ENCODE measurements around the gene MTX3.

MTX3 gene, protein sequence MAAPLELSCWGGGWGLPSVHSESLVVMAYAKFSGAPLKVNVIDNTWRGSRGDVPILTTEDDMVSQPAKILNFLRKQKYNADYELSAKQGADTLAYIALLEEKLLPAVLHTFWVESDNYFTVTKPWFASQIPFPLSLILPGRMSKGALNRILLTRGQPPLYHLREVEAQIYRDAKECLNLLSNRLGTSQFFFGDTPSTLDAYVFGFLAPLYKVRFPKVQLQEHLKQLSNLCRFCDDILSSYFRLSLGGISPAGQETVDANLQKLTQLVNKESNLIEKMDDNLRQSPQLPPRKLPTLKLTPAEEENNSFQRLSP

DNA sequence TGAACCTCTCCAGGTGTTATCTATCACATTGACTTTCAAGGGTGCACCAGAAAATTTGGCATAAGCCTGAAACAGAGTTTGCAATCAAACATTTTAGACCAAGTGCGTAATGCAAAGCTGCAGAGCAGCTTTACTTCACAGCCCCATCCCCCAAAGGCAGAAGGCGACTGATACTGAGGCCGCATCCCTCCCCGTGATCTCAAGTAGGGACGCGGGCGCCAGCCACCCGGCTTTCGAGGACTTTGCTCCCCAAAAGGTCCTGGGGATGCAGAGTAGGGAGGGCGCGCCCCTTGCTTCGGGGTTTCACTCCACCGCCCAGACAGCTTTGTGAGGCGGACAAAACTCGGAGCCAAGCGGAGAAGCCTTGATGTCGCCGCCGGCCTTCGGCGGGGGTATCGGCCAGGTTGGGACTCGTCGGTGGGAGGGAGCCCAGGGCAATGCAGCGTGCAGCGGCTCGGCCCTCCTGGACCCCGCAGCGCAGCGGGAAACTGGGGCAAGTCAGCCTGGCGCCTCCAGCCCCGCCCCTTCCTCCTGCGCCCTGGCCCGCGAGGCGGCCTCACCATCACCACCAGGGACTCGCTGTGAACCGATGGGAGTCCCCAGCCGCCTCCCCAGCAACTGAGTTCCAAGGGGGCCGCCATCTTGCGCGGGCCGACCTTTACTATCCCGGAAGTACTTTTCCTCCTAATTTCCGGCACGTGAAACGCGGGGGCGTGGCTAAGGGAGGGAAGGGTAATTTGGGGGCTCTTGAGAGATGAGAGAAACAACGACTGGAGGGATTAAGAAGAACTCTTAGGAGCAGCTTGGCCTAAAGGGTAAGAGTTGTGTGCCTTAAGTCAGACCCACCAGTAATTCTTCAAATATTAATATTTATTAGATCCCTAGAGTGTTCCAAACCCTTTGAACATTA, at the start of gene MTX3:
TSS of gene MTX3 (minus strand) at position 665 of the 910 bp plus-strand sequence. CDS start at position 641, 24 bp downstream.
- peak; percentile 94 for DNase-seq

DNA sequence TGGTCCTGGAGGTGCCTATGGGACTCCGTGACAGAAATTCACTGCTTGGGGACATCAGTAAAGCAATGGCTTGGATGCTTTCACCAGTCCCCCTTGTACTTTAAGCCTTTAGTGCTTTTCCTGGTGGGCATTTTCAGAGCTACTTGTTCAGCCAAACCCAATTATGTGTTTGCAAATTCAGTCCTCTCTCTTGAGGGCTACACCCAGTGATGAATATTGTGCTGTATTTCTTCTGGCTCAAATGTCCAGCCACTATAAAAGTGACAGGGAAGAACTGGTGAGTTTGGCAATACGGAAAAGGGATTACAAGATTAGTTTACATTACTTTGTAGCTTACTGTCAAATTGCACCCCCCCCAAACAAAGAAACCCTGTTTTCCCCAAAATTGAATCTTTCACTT, 48.6 kb upstream of the MTX3 start:
- no peak for DNase-seq

DNA sequence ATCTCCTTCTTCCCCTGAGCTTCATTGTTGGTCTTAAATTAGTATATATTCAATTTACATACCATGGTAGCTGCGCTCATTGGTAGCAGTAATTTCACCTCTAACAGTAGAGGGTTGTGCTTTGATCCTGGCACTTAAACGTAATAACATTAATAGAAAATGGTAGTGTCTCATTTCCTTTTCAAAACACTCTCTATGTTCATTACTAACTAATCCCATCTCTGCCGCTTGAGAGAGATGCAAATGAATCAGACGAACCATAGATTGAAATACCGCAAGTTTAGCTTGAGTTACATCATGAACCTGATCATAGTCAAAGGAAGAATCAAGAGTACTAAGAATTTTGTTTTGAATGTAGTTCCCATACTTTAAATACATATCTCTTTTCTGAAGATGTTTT, 46.3 kb upstream of the MTX3 start:
- DNase-seq, result no peak

DNA sequence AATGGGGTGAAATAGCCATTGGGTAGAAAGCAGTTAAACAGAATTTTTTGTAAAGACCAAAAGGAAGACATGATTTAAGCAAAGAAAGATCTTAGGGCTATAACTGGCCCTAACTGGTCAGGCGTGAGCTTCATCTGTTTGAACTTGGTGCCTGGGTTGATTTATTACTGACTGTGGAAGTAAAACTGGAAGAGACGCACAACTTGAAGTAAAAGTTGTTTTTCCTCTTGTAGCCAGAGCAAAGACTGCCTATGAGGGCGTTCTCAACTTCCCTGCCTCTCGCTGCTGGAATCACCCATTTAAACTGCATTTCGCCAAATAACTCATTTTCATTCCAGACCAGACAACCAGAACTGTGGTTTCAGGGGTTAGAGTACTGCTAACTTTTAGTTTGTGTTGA, 45.6 kb upstream of the MTX3 start:
- no peak for DNase-seq

DNA sequence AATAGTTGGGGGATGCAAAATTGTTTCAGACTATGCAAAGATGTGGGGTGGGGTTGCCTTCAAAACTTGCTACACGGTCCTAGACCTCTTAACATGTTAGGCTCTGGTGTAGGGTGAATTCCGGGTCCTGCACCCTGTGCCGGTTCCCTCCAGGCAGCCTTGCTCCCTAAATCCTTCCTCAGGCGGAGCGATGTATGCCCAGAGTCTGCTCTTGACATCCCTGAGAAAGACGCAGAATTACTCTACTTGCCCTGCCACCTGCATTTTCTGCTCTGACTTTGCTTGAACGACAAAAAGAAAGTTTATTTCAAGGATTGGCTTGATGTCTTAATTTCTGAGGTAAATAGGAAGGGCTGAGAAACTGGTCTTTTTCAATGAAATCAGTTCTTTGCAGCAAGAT, 44.8 kb upstream of the MTX3 start:
- DNase-seq, result no peak

DNA sequence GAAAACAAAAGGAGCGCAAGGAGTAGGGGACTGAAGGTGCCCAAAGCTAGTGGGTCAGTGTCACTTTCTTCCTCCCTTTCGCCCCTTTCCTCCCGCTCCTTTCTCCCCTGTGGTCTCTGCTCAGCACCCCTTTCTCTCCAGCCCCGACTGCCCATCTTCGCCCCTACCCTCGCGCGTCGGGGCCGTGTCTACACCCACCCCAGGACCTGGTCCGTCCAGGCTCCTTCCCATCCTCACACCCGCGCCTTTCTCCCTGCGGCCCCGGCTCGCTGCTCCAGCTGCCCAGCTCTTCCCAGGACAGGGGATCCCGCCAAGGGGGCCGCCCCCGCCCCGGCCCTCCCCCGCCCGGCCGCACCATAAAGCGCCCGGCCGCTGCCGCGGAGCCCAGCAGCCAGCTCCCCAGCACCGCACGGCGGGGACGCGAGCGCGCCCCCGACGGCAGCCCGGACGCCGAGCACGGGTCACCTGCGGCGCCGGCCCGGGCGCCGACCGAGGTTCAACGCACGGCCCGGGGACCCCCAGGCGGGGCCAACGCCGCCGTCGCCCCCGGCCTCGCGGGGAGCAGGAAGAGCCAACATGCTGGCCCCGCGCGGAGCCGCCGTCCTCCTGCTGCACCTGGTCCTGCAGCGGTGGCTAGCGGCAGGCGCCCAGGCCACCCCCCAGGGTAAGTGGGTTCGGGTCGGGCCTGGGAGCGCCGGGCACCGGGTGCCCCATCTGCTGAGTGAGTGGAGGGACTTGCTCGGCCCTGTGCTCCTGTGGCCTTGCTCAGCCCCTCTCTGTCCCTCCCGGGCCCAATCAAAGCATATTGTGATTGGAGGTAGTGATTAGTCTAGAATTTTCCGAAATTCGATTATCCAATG, 44.1 kb upstream of the MTX3 start, which contains the start of gene THBS4:
TSS of gene THBS4 (plus strand) at position 387 of the 860 bp plus-strand sequence. CDS start at position 577, 190 bp downstream.
- peak; percentile 50 for DNase-seq

DNA sequence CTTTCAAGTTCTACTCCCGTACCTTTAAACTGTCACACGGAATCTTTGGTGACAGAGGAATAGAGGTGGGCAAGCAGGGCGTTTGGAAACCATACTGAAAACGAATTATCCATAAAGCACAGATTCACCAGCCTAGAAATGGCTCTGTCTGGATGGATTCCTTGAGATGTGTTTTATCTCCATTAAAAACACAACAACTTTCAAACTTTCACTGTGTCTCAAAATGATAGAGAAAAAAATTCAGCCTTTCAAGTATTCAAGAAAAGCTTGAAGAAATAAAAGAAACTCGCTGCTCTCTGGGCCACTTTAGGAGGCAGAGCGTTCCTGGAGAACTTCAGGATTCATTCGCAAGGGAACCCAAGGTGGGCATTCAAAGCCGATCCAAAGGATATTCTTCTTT, 43.5 kb upstream of the MTX3 start:
- no peak for DNase-seq

DNA sequence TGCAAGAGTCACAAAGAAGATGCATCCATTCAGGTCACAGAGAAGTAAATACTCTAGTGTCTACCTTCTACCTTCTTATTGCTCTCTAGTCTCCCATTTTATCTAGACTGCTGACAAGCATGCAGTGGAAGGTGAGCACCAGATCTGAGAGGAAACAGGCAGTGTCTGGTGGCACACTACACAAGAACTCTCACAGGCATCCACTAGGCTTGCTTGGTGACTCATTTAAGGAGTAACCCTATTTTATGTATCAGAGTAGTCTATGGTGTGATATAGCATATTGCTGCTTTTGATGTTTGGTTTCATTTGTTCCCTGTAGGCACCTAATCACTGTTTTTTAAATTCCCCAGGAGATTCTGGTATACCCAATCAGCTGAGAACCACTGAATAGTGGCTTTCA, 42.5 kb upstream of the MTX3 start:
- DNase-seq, result no peak

DNA sequence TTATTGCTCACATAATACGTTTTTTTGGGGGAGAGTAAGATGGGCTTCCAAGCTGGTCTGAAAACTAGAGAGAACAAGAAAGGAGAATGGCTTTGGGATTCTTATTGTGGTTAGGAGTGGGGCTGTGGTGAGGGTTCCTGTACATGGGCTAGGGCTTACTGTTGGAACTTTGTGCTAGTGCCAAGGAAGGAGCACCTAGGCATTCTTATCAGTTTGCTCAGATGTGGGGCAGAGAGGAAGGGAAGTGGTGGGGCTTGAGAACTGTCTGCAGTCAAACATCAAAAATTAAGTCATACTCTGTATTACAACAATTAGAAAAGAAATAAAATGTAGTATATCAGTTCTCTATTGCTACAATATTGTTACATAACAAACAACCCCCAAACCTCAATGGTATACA, 40.0 kb upstream of the MTX3 start:
- no peak for DNase-seq

DNA sequence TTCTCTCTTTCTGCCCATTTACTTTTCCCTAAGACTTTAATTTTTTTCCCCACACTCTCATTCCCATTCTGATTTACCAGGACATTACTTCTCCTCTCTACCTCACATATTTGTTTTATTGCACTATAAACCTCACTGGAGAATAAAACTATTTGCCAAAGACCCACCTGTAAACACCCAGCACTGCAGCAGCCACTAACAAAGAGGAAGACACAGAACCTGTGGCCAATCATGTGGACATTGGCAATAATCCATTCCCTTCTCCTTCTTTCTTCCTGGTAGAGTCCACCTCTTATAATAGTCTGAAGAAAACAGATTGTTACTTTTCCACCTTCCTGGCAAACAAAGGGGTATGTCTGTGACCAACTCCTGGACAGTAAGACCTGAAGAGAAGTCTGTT, 35.8 kb upstream of the MTX3 start:
- no peak for DNase-seq

DNA sequence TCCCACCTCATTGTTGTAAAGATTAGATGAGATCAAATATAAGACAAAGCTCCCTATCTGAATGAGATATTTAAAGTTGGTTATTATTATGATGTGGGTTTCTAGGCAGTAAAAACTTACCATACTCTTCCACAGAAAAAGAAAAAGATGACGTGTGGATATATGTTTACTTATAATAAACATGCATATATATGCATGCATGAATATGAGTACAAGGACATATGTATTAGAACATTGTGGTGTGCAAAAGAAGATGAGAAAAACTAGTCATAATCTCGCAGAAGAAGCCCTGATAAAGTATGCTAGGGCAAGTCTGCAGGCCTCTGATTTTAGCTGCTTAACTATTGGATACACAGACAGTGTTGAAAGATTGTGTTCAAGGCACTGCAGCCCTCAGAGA, 34.0 kb upstream of the MTX3 start:
- DNase-seq, result no peak

DNA sequence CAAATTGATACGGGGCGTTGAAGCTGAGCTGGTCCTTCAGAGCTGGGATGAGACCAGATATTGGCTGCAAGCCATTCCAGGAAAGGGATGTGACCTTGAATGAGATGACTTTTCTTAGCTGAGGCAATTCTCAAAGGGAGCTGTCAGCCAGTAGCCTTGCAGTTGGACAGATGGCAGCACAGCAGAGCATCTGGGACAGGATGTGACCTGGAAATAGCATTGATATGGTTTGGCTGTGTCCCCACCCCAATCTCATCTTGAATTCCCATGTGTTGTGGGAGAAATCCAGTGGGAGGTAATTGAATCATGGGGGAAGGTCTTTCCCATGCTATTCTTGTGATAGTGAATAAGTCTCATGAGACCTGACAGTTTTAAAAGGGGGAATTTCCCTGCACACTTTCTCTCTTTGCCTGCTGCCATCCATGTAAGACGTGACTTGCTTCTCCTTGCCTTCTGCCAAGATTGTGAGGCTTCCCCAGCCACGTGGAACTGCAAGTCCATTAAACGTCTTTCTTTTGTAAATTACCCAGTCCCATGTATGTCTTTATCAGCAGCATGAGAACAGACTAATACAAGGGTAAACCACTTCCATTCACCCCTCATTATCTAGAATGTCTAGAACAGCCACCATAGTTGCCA, 19.8 kb upstream of the MTX3 start:
- no peak for DNase-seq

DNA sequence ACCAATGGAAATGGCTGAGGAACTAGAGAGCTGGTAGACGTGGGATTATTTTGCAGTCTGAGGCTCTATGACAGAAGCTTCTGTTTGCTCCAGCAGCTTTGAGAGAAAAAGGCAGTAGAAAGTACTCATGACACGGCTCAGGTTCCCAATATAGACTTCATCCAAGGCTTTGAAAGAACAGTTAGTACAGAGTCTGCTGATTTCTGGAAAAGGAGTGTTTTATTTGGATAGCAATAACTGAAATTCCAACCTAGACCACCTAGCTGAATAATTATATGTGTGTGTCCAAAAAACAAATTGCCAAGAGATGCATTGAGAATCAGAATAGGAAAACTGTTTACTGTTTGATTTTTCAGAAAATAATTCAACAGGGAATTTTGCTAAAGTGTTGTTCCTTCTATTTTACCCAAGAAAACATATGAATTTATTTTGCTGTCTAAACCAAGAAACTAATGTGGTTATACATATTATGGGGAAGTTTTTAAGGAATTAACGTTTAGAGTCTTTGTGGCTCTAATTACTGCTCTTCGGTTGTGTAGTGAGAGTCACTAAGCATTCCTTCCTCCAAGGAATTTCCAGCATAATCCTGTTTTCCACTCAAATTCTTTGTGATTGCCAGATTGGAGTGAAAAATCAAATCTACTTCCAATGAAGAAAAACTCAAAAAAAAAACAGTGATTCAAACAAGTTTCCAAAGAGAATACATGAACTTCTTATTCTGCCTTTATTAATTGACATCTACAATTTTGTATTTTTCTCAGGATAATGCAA, 18.1 kb upstream of the MTX3 start:
- no peak for DNase-seq

DNA sequence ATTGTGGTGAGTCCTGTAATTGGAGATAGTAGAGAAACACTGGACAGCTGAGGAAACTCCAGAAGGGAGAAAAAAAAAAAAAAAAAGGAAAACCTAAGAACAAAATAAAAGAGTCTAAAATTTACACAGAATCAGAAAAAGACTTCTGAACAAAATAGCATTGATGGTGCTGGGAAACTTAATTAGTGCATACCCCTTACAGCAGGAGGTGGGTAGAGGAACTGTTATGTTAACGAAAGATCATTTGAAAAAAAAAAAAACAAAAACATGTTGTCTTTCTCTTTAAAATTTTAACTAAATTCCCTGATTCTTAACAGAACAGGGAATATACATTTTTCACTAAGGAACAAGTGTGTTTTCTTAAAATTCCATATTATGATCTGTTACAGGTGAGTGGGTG, 11.6 kb upstream of the MTX3 start:
- DNase-seq, result no peak

DNA sequence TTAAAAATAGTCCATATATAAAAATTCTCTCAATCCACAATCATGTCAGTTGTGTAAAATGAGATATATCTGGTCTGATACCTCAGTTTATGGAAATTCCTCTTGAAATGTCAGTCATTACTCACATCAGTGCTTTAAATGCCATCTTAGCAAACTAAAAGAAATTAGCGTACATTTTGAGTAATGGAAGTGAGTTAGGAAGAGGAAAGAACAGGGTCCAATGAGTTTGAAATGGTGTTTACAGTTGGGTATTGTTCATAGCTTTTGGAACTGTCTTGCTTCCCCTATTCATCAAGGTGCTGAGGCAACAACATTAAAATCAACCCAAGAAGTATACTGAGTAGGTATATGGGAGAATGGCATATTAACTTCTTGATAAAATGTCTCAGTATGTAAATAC, 8.7 kb upstream of the MTX3 start:
- DNase-seq, result no peak

DNA sequence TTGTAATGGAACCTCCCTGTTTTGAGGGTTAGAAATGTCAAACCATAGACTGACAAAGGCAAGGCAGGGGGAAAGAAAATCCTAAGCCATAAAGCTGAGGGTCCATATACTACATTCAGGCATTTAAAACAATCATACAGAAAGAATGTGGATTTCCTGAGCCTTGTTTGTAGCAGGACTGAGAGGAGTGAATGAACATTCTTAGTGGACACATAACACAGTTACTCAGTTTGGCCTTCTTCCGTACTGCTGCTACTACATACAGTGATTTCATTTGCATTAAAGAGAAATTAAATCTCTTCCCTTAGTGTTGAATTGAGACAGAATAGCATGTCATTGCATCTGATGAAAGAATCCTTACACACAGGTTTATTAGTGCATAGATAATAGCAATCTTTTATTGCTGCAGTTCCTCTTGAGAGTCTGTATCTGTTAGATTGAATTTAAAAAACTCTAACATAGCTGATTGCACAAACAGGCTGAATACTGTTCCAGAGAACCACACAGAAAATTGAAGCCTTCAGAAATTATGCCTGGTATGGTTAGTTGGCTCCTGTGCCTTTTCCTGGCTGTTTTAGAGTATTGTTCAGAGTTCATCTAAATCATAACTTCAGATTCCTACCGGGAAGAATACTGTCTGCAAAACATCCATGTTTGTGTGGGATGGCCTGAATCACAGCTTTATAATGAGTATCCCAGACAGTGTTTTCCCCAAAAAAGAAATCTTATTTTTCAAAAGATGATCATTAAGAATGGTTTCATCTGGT, 2.0 kb upstream of the MTX3 start:
- no peak for DNase-seq

DNA sequence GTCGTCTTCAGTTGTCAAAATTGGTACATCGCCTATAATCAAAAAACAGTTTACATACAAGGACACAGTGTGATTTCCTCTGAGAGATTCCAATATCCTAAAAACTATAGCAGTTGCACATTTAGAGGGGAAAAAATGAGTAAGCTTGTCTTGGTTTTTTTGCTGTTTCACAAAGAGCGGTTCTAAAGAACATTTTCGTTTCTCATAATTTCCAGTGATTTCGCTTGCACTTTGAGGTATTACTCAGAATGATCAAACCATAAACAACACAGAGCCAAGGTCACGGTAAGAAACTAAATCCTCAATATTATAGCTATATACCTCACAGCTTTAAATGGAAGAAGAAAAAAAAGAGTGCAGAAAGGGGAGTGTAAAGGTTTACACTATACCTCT, 861 bp downstream of the MTX3 start:
- DNase-seq, result no peak

DNA sequence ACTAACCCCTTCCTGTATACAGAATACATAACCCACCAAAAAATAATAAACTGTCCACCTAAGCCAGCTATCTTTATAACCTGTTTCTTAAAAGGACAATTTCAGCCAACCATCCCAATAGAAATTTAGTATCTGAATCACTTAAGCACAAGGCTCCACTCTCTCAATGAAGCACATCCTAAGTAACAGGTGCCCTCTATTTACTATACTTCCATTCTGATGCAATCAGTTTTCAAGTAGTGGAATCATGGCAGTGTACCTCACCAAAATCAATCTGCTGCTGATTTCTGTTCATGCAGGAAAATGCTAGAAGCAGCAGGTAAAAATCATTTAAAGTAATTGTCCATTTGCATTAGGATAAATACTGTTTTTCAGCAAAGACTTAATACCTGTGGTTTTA, 4.8 kb downstream of the MTX3 start:
- no peak for DNase-seq

DNA sequence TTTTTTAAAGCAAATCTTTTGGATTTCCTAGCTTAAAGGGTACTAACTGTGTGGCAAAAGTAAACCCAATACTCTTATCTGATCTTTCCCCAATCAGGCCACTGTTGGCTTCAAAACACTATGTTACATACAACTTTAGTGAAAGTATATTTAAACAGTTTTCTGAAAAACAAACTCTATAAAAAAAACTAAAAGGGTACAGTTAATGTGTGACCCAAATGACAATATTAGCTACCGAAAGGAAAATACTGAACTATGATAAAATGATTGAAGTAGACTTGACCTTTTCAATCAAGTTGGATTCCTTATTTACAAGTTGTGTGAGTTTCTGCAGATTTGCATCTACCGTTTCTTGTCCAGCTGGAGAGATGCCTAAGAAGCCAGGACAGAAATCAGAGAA, 5.8 kb downstream of the MTX3 start:
- no peak for DNase-seq

DNA sequence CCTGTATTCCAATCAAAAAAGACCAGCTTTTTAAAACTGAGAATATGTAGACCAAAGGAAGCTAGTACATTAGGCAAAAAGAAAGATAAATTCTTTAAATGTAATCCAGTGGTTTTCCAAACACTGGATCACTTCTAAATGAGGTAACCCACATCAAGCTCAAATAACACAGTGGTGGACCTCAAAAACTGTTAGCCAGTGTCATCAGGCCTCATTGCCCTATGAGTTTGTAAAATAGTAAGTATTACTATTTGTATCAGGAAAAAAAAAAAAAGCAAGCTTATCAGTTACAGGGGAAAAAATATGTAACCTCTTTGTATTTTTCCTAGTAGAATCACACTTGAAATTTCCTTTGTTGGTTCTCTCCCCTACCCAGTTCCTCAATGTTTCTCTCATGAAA, 6.7 kb downstream of the MTX3 start:
- DNase-seq, result no peak

DNA sequence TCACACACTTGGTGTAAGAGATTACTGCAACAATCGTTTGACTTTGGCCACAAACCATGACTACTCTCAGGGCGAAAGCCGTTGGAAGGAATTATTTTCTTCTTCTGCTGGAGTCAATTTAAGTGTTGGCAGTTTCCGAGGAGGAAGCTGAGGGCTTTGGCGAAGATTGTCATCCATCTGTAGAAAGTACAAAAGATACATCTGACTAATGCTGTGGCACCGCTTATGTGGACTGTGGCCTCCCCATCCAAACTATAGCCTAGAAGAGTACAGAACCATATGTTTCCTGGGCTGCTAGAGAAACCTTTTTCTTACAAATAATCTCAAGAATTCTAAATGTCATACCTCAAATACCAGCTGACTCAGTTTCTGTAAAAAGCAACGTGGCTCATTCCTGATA, 7.4 kb downstream of the MTX3 start:
- DNase-seq, result no peak

Data from retina (tissue), 1 donor.